ENCODE measurements around the gene NCS1. TPM values are rescaled to one million over a fixed set of nuclear protein-coding genes. Genes with fewer than 3 reads are reported as not detected.

Gene NCS1
- total RNA-seq, 1 donor from 2014 or later: 37.7 TPM

DNA sequence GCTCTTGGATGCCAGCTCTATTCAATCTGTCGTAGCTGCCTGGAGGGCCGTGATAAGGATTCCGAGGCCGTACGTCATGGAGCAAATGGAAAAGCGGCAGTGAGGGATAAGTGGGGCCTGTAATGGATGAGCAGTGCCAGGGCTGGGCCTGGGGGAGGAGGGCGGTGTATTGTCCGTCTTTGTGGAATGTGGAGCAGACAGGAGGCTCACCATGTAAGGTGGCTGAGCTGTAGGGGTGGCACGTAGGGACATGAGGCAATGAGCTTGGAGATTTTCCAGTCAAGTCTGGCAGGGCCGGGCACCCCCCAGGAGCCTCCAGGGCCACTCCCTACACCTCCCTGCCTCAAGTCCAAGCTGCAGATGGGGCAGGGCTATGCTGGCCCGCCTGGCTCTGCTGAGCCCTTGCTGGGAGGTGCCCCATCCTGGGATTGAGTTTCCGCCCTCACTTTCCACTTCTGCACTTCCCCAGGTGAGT is 29.2 kb downstream of the NCS1 start:
- Mint-ChIP-seq H3K36me3 (ENCODE audit: unreplicated experiment) (peaks cover 3% of the 10 kb centered on the region), H3K4me1 (ENCODE audit: unreplicated experiment) (peaks cover 19% of the 10 kb centered on the region), H3K9me3 (ENCODE audit: unreplicated experiment) (no peaks in the 10 kb centered on the region), H3K27me3 (ENCODE audit: unreplicated experiment) (no peaks in the 10 kb centered on the region), H3K27ac (ENCODE audit: unreplicated experiment) (no peak overlapping the region), H3K4me3 (ENCODE audit: unreplicated experiment) (no peak overlapping the region)
- TF ChIP-seq, protein P1, sequence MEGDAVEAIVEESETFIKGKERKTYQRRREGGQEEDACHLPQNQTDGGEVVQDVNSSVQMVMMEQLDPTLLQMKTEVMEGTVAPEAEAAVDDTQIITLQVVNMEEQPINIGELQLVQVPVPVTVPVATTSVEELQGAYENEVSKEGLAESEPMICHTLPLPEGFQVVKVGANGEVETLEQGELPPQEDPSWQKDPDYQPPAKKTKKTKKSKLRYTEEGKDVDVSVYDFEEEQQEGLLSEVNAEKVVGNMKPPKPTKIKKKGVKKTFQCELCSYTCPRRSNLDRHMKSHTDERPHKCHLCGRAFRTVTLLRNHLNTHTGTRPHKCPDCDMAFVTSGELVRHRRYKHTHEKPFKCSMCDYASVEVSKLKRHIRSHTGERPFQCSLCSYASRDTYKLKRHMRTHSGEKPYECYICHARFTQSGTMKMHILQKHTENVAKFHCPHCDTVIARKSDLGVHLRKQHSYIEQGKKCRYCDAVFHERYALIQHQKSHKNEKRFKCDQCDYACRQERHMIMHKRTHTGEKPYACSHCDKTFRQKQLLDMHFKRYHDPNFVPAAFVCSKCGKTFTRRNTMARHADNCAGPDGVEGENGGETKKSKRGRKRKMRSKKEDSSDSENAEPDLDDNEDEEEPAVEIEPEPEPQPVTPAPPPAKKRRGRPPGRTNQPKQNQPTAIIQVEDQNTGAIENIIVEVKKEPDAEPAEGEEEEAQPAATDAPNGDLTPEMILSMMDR (IDR thresholded peaks at IDR 0.05): no peak
- DNase-seq (ENCODE audit: extremely low spot score, unreplicated experiment): no peak

DNA sequence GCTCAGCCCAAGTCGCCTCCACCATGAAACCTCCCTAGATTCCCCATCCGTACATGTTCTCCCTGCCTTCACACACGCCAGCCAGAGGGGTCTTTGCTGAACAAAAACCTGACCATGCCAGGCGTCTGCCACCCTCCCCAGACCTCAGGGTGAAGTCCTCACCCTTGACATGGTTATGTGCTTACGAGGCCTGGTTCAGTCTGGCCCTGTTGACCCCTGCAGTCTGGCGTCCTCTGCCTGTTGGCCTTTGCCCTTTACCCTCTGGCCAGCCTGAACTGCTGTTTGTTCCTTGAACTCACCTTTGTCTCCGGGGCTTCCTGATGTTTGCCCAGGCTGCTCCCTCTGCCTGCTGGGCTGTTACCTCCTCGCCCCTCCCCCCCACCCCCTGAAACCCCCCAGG is 29.8 kb downstream of the NCS1 start:
- H3K27me3 Mint-ChIP-seq (ENCODE audit: unreplicated experiment): no peaks in the 10 kb centered on the region
- peaks cover 14% of the 10 kb centered on the region for H3K4me1 Mint-ChIP-seq (ENCODE audit: unreplicated experiment)
- no peak overlapping the region for H3K27ac Mint-ChIP-seq (ENCODE audit: unreplicated experiment)
- TF ChIP-seq, protein P1 (IDR thresholded peaks at IDR 0.05): no peak
- H3K9me3 Mint-ChIP-seq (ENCODE audit: unreplicated experiment): no peaks in the 10 kb centered on the region
- H3K36me3 Mint-ChIP-seq (ENCODE audit: unreplicated experiment): peaks cover 3% of the 10 kb centered on the region
- no peak overlapping the region for H3K4me3 Mint-ChIP-seq (ENCODE audit: unreplicated experiment)
- DNase-seq (ENCODE audit: extremely low spot score, unreplicated experiment): no peak

DNA sequence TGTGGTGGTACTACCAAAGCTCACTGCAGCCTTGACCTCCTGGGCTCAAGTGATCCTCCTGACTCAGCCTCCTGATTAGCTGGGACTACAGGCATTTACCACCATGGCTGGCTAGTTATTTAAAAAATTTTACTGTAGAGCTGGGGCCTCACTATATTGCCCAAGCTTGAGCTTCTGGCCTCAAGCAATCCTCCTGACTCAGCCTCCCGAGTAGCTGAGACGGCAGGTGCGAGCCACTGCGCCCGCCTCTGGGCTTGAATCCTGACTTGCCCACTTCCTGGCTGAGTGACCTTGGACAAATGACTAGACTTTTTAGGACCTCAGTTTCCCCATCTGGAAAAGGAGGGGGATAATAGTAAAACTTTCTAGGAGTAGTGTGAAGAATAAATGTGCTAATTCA is 32.1 kb downstream of the NCS1 start:
- Mint-ChIP-seq H3K4me3 (ENCODE audit: unreplicated experiment) (no peak overlapping the region), H3K36me3 (ENCODE audit: unreplicated experiment) (peaks cover 3% of the 10 kb centered on the region), H3K27me3 (ENCODE audit: unreplicated experiment) (no peaks in the 10 kb centered on the region), H3K27ac (ENCODE audit: unreplicated experiment) (no peak overlapping the region), H3K9me3 (ENCODE audit: unreplicated experiment) (no peaks in the 10 kb centered on the region), H3K4me1 (ENCODE audit: unreplicated experiment) (peaks cover 25% of the 10 kb centered on the region)
- DNase-seq (ENCODE audit: extremely low spot score, unreplicated experiment): no peak
- TF ChIP-seq, protein P1 (IDR thresholded peaks at IDR 0.05): no peak

DNA sequence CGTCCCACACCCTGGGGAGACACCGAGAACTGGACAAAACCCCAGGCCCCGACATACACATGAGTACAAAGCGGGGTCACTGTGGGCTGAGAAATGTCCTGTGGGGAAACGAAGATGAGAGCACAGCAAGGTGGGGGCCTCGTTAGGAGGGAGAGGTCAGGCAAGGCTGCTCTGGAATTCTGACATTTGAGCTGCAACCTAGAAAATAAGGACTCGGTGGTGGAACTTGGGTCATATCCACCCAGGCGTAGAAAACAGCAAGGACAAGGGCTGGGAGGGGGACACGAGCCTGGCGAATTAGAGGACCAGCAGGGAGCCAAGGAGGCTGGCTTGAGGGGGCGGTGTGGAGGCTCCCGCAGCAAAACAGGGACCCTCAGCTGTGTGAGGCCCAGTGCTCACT is 32.8 kb downstream of the NCS1 start:
- no peak for DNase-seq (ENCODE audit: extremely low spot score, unreplicated experiment)
- H3K27ac Mint-ChIP-seq (ENCODE audit: unreplicated experiment): no peak overlapping the region

DNA sequence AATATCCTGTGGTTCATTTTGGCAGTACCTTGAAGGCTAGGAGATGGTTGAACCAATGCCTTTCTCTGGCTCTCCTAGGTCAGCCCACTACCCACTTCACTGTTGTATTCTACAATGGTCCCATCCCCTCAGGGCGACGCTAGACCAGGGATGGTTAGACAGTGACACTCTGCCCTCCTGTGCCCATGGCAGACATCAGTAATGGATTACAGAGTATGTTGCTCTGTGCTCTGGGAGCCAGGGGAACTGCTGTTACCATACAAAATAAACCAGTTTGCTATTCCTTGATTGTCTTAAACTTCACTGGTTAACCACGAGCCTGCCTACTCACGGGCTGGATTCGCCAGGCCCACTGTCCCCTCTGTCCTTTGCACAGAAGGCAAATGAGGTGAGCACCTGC is 33.7 kb downstream of the NCS1 start:
- Mint-ChIP-seq H3K9me3 (ENCODE audit: unreplicated experiment) (no peaks in the 10 kb centered on the region), H3K4me3 (ENCODE audit: unreplicated experiment) (no peak overlapping the region), H3K36me3 (ENCODE audit: unreplicated experiment) (peaks cover 3% of the 10 kb centered on the region), H3K27ac (ENCODE audit: unreplicated experiment) (no peak overlapping the region), H3K4me1 (ENCODE audit: unreplicated experiment) (peaks cover 23% of the 10 kb centered on the region), H3K27me3 (ENCODE audit: unreplicated experiment) (no peaks in the 10 kb centered on the region)
- no peak for DNase-seq (ENCODE audit: extremely low spot score, unreplicated experiment)
- TF ChIP-seq, protein P1 (IDR thresholded peaks at IDR 0.05): no peak

More for the DNA sequence above, 32.8 kb downstream of the NCS1 start:
- TF ChIP-seq, protein P1 (IDR thresholded peaks at IDR 0.05): no peak
- Mint-ChIP-seq H3K4me3 (ENCODE audit: unreplicated experiment) (no peak overlapping the region), H3K36me3 (ENCODE audit: unreplicated experiment) (peaks cover 3% of the 10 kb centered on the region), H3K4me1 (ENCODE audit: unreplicated experiment) (peaks cover 27% of the 10 kb centered on the region), H3K27me3 (ENCODE audit: unreplicated experiment) (no peaks in the 10 kb centered on the region), H3K9me3 (ENCODE audit: unreplicated experiment) (no peaks in the 10 kb centered on the region)
